K562 (cell line): ENCODE results near the gene B3GAT3. TPM values are rescaled to one million over a fixed set of nuclear protein-coding genes. Genes with fewer than 3 reads are reported as not detected.

ENCODE experiments used
- ATAC-seq: fragments of 200-7000 bp; cut with Tn5 transposase; 3 replicates; pipeline ENCODE4 v1.9.1; 2020; ENCODE audit warnings: moderate library complexity
- BruUV-seq: library from RNA; stranded (reverse); fragments of 400-500 nt; replicated peaks from 2 replicates; lab custom pipeline; 2021; lab: Mats Ljungman, UMichigan
- CTCF ChIA-PET: fragments of 300-600 bp; formaldehyde crosslinking; extraction: SDS; loops from one replicate; lab custom pipeline; 2021; ENCODE audit warnings: low intra/inter-chr PET ratio; lab: Yijun Ruan, JAX
- POLR2A ChIA-PET: fragments of 300-600, 350-650 bp; sonication (Branson Sonifier 250); formaldehyde crosslinking; extraction: SDS; loops from one replicate; lab custom pipeline; 2021; ENCODE audit warnings: antibody characterized with exemption, inconsistent platforms; lab: Yijun Ruan, JAX
- DNase-seq, 4 experiments: peaks; one replicate each; pipeline versions ENCODE4 v3.0.0 to v3.0.0-alpha.2; 2011 to 2018; ENCODE audit warnings: low spot score in 3 of 4, mixed read lengths in 3 of 4; ENCODE audit errors: extremely low read depth in 1 of 4
- FAIRE-seq: peaks from 2 replicates; lab custom pipeline; 2011; peaks lifted over from hg19 to GRCh38; lab: Jason Lieb, UNC
- H2AFZ ChIP-seq: 2 replicates; pipeline ENCODE4 v1.6.0; 2011; ENCODE audit warnings: low read depth, low read length, control low read depth, inconsistent platforms
- H3K27ac ChIP-seq: fragments of 200-600 bp; 3 replicates; pipeline ENCODE4 v1.8.0; 2011; ENCODE audit warnings: low read depth, mild to moderate bottlenecking, control low read depth, inconsistent platforms, low read length, moderate library complexity, mixed read lengths; ENCODE audit errors: extremely low read depth
- H3K27me3 ChIP-seq, 2 experiments: fragments of 300-600 bp in 1 of 2; 2 replicates in 1 of 2; 3 replicates in 1 of 2; pipeline versions ENCODE4 v1.6.0 to v1.8.0; 2011; ENCODE audit warnings: inconsistent platforms in 2 of 2, low read length in 2 of 2, mild to moderate bottlenecking in 1 of 2, mixed read lengths in 1 of 2, moderate library complexity in 1 of 2; ENCODE audit not compliant: control insufficient read depth in 2 of 2, insufficient read depth in 2 of 2
- H3K36me3 ChIP-seq: fragments of 300-600 bp; 3 replicates; pipeline ENCODE4 v1.8.0; 2011; ENCODE audit warnings: mild to moderate bottlenecking, low read length, inconsistent platforms; ENCODE audit not compliant: control insufficient read depth, insufficient read depth
- H3K4me1 ChIP-seq, 2 experiments: fragments of 200-600 bp in 1 of 2; replicated peaks in 1 of 2; 2 replicates in 1 of 2; 3 replicates in 1 of 2; pipeline versions ENCODE4 v1.5.1 to v1.8.0; 2011; ENCODE audit warnings: inconsistent platforms in 2 of 2, low read length in 2 of 2, mild to moderate bottlenecking in 1 of 2, mixed read lengths in 1 of 2, moderate library complexity in 1 of 2; ENCODE audit not compliant: control insufficient read depth in 2 of 2, insufficient read depth in 2 of 2
- H3K4me2 ChIP-seq: 2 replicates; pipeline ENCODE4 v1.6.1; 2011; ENCODE audit warnings: low read length, control low read depth, inconsistent platforms, mixed read lengths; ENCODE audit not compliant: insufficient read depth
- H3K4me3 ChIP-seq: fragments of 200-600 bp; sonication (generic), shearing (Covaris generic); 2 replicates; pipeline ENCODE4 v1.5.1; 2016; ENCODE audit warnings: control low read depth, inconsistent platforms
- H3K79me2 ChIP-seq: fragments of 200-600 bp; 3 replicates; pipeline ENCODE4 v1.8.0; 2011; ENCODE audit warnings: low read length, inconsistent platforms; ENCODE audit not compliant: control insufficient read depth, insufficient read depth
- H3K9ac ChIP-seq, 2 experiments: 2 replicates each; pipeline versions ENCODE4 v1.6.0 to v1.6.1; 2011; ENCODE audit warnings: low read depth in 2 of 2, low read length in 2 of 2, control low read depth in 1 of 2, inconsistent platforms in 1 of 2, mild to moderate bottlenecking in 1 of 2, mixed read lengths in 1 of 2; ENCODE audit not compliant: insufficient read depth in 1 of 2
- H3K9me1 ChIP-seq: one replicate; pipeline ENCODE4 v1.6.0; 2011; ENCODE audit warnings: inconsistent platforms, mild to moderate bottlenecking, low read length, moderate library complexity; ENCODE audit not compliant: control insufficient read depth, insufficient read depth
- H3K9me3 ChIP-seq: replicated peaks from 2 replicates; pipeline ENCODE4 v1.5.1; 2011; ENCODE audit warnings: low read depth, low read length, inconsistent platforms; ENCODE audit not compliant: control insufficient read depth, insufficient read depth
- H4K20me1 ChIP-seq: replicated peaks from 2 replicates; pipeline ENCODE4 v1.6.1; 2011; ENCODE audit warnings: low read length, inconsistent platforms, mixed read lengths; ENCODE audit not compliant: control insufficient read depth, insufficient read depth
- MAZ ChIP-seq, 2 experiments: fragments of 450-650 bp in 1 of 2; sonication (generic) in 1 of 2; formaldehyde crosslinking; IDR thresholded peaks in 1 of 2; conservative IDR thresholded peaks in 1 of 2; 2 replicates each; pipeline versions ENCODE4 v1.4.0 to v1.5.0; 2020; ENCODE audit warnings: mild to moderate bottlenecking in 1 of 2, missing genetic modification reagents in 1 of 2
- NRF1 ChIP-seq, 2 experiments: fragments of 450-650 bp; IDR thresholded peaks in 1 of 2; conservative IDR thresholded peaks in 1 of 2; 2 replicates each; pipeline ENCODE4 v1.6.1; 2014; ENCODE audit warnings: mild to moderate bottlenecking in 2 of 2
- WGBS: fragments of 100-300 bp; shearing (Covaris generic); methylation state at CpG from one replicate; pipeline ENCODE4 v1.1.6; 2016; ENCODE audit warnings: low coverage, mixed read lengths; ENCODE audit not compliant: insufficient coverage; ENCODE audit errors: missing lambda C conversion rate; 5-methylcytosine and 5-hydroxymethylcytosine counted together
- in situ Hi-C: fragments of 300-500 bp; cut with MboI; formaldehyde crosslinking; loops from 4 replicates; pipeline ENCODE4 v1.15.0; 2018; ENCODE audit warnings: inconsistent platforms, mixed read lengths
- intact Hi-C: fragments of 100-400 bp; cut with micrococcal nuclease; formaldehyde crosslinking; loops from 2 replicates; pipeline ENCODE4 v1.14.2; 2022
- polyA plus RNA-seq, 8 experiments: library from polyadenylated mRNA; depleted of rRNA in 4 of 8; stranded (reverse) in 5 of 8; unstranded in 3 of 8; fragments of >200 nt; fragmentation: Nextera tagmentation in 2 of 8; fragmentation: Illumina TruSeq in 1 of 8; extraction: Ambion mirVana in 2 of 8; extraction: Trizol in 1 of 8; gene quantifications; 2 replicates each; pipeline versions ENCODE4 v1.2.1 to v1.2.3, GENCODE V29; 2011 to 2014; ENCODE audit warnings: inconsistent platforms in 1 of 8, missing spikeins in 1 of 8
- total RNA-seq, 7 experiments: library from RNA; depleted of rRNA in 6 of 7; stranded (reverse); fragments of >200 nt in 6 of 7; fragmentation: Illumina TruSeq in 2 of 7; extraction: Trizol in 2 of 7; gene quantifications; 2 replicates each; pipeline versions ENCODE4 v1.2.1 to v1.2.3, GENCODE V29; 2011 to 2021; ENCODE audit warnings: low replicate concordance in 1 of 7

The B3GAT3 gene
- total and polyA plus RNA-seq, 9 of the 15 experiments (the other 6 are each of a cell fraction or from before 2014, with no cell fraction given), result 0.30 to 64.0 (median 21.4) TPM

DNA sequence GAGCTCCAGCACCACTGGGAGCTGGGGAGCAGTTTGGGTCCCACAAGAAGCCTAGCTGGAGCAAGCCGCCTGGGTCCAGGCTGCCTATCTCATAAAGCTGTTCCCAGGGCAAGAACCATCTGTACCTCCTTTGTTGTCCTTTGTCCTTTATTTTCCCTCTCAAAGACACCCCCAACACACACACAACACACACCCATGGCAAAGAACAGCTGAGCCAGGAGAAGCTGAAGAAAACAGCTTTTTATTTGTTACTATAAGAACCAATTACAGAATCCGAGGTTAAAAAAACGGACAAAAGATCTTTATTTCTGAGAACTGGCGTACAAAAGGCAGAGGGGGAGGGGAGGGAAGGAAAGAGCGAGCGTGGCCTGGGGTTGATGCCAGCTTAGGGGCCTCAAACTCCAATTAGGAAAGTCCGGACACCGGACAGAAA lies 28.8 kb downstream of the B3GAT3 start:
- no peak overlapping the region for H3K4me3 ChIP-seq
- peak overlapping the region; percentile 86 to 92; a peak in 3 of 4 replicates for H3K9ac ChIP-seq
- no peak for ATAC-seq
- in situ Hi-C loops, result no loop called here
- DNase-seq, result no peak
- H3K27ac ChIP-seq, result peak overlapping the region; percentile 90
- 0 out of 4 replicates have a peak, but pooled peaks of 1 of the 2 experiments have one; percentile 7 for TF ChIP-seq MAZ (CRISPR knock-in tag; conservative IDR thresholded peaks at IDR 0.05 in 1 of 2, IDR thresholded peaks at IDR 0.05 in 1 of 2)
- TF ChIP-seq NRF1 (conservative IDR thresholded peaks at IDR 0.05 in 1 of 2, IDR thresholded peaks at IDR 0.05 in 1 of 2), result no peak
- TF ChIP-seq, all 486 proteins: peak for 1
- no peak for FAIRE-seq
- ChIA-PET CTCF (interaction anchor here (0.8 kb wide), 1 partner anchor 19 kb away, joined by 3 read pairs; the partner anchor contains the start of gene EML3), POLR2A (interaction anchor here (0.6 to 2.9 kb wide), 8 partner anchors 8 to 114 kb away, joined by 3 to 45 read pairs (median 3); partner anchors contain the start of genes BSCL2, C11orf98, CSKMT and GNG3)
- H3K9me1 ChIP-seq, result no peaks in the 10 kb centered on the region
- peaks cover 71% of the 10 kb centered on the region for H3K36me3 ChIP-seq
- intact Hi-C loops, result loop anchor here (2.0 to 10.0 kb wide), 5 partner anchors 99 to 292 kb away; partner anchors contain the start of genes HNRNPUL2, SLC3A2 and TTC9C
- no peak overlapping the region for H2AFZ ChIP-seq
- H3K4me1 ChIP-seq, result peaks cover 24 to 25% of the 10 kb centered on the region in 2 experiments
- H4K20me1 ChIP-seq, result no peaks in the 10 kb centered on the region
- H3K27me3 ChIP-seq, result no peaks in the 10 kb centered on the region
- H3K4me2 ChIP-seq, result peak overlapping the region; percentile 98
- no peaks in the 10 kb centered on the region for H3K9me3 ChIP-seq
- no TSS peak for BruUV-seq
- H3K79me2 ChIP-seq, result peaks cover 52% of the 10 kb centered on the region
- WGBS, result 44% methylated on average over 8 of the region's 8 CpGs
